NCI-H2196 treated with DMSO at 0.1 percent for 48 hours (cell line): ENCODE measurements around the gene AQP5.
A peak's percentile ranks its signal among the peaks of the same experiment; 100 is the strongest.

Experiments
- DNase-seq: peaks from one replicate; lab custom pipeline; 2025; ENCODE audit not compliant: unreplicated experiment; lab: John Stamatoyannopoulos, UW

Gene AQP5

GRCh38 chr12:49963976-49964815 is 2.5 kb downstream of the AQP5 start:
- DNase-seq = no peak

- DNase-seq = no peak
These were observed 3.4 kb downstream of the AQP5 start for GRCh38 chr12:49964849-49965624.

- no peak for DNase-seq
These were observed 4.2 kb downstream of the AQP5 start for GRCh38 chr12:49965836-49966235.

- DNase-seq = no peak
These were observed 4.9 kb downstream of the AQP5 start for GRCh38 chr12:49966511-49967041.

- peak; percentile 75 for DNase-seq
These were observed 5.5 kb downstream of the AQP5 start for GRCh38 chr12:49967042-49967776.

- DNase-seq = no peak
These were observed 6.1 kb downstream of the AQP5 start for GRCh38 chr12:49967777-49968250.

GRCh38 chr12:49968471-49968870 is 6.8 kb downstream of the AQP5 start:
- DNase-seq = no peak

GRCh38 chr12:49969027-49969426 is 7.4 kb downstream of the AQP5 start:
- DNase-seq = no peak

GRCh38 chr12:49969651-49970429 is 8.2 kb downstream of the AQP5 start:
- no peak for DNase-seq

- no peak for DNase-seq
These were observed 9.0 kb downstream of the AQP5 start for GRCh38 chr12:49970658-49971057.

- DNase-seq = no peak
These were observed 9.5 kb downstream of the AQP5 start for GRCh38 chr12:49971141-49971540.

GRCh38 chr12:49972129-49972528 is 10.5 kb downstream of the AQP5 start:
- no peak for DNase-seq

GRCh38 chr12:49972641-49973360 is 11.1 kb downstream of the AQP5 start, which contains the start of gene AQP6:
Gene AQP6 (plus strand): TSS chr12:49972947. CDS start chr12:49973174, 227 bp downstream.
- no peak for DNase-seq

- DNase-seq = no peak
These were observed 11.7 kb downstream of the AQP5 start for GRCh38 chr12:49973361-49973830.

GRCh38 chr12:49974231-49974675 is 12.6 kb downstream of the AQP5 start:
- DNase-seq = peak; percentile 49

GRCh38 chr12:49974677-49975317 is 13.1 kb downstream of the AQP5 start:
- no peak for DNase-seq

GRCh38 chr12:49975318-49975761 is 13.7 kb downstream of the AQP5 start:
- DNase-seq = no peak

- no peak for DNase-seq
These were observed 14.9 kb downstream of the AQP5 start for GRCh38 chr12:49976557-49976956.

- DNase-seq = no peak
These were observed 16.5 kb downstream of the AQP5 start for GRCh38 chr12:49978125-49978524.
